Thymus (tissue), 11 donors: ENCODE measurements around the gene SNRNP40. TPM values are rescaled to one million over a fixed set of nuclear protein-coding genes. Genes with fewer than 3 reads are reported as not detected.

ENCODE experiments used
- DNase-seq, 9 donors: peaks; one replicate each; pipeline ENCODE4 v3.0.0-alpha.2; 2013; ENCODE audit warnings: low spot score in 9 of 9, low read depth in 6 of 9, missing footprints in 1 of 9
- H3K27ac ChIP-seq, 2 donors: one replicate each; pipeline ENCODE4 v1.5.1; 2013; ENCODE audit warnings: control low read depth in 1 of 2, low read depth in 1 of 2, low read length in 1 of 2, mild to moderate bottlenecking in 1 of 2, moderate library complexity in 1 of 2
- H3K27me3 ChIP-seq, 2 donors: one replicate each; pipeline ENCODE4 v1.5.1; 2013; ENCODE audit warnings: low read length in 1 of 2; ENCODE audit not compliant: control insufficient read depth in 2 of 2, insufficient read depth in 1 of 2
- H3K36me3 ChIP-seq, 2 donors: one replicate each; pipeline ENCODE4 v1.5.1; 2013; ENCODE audit warnings: low read length in 1 of 2, mild to moderate bottlenecking in 1 of 2, moderate library complexity in 1 of 2; ENCODE audit not compliant: control insufficient read depth in 2 of 2, insufficient read depth in 2 of 2
- H3K4me1 ChIP-seq, 2 donors: one replicate each; pipeline ENCODE4 v1.5.1; 2013; ENCODE audit warnings: low read length in 2 of 2; ENCODE audit not compliant: control insufficient read depth in 2 of 2, insufficient read depth in 2 of 2
- H3K4me3 ChIP-seq, 2 donors: one replicate each; pipeline ENCODE4 v1.5.1; 2013; ENCODE audit warnings: low read length in 2 of 2, control low read depth in 1 of 2, mild to moderate bottlenecking in 1 of 2
- H3K9me3 ChIP-seq, 2 donors: one replicate each; pipeline ENCODE4 v1.5.1; 2013; ENCODE audit warnings: low read length in 1 of 2, mild to moderate bottlenecking in 1 of 2; ENCODE audit not compliant: control insufficient read depth in 2 of 2, insufficient read depth in 1 of 2
- WGBS: extraction: QIAGEN DNeasy Blood & Tissue Kit; methylation state at CpG from one replicate; pipeline ENCODE4 v1.1.7; 2013; 5-methylcytosine and 5-hydroxymethylcytosine counted together
- polyA plus RNA-seq: library from polyadenylated mRNA; stranded (reverse); fragments of 200-250 nt; gene quantifications from one replicate; pipeline ENCODE4 v1.2.3, GENCODE V29; 2013
- total RNA-seq: library from RNA; stranded (reverse); fragments of 120-200 nt; gene quantifications from one replicate; pipeline ENCODE4 v1.2.4, GENCODE V29; 2013
- donor health status: healthy.

Gene SNRNP40
- total and polyA plus RNA-seq, 2 donors: 36.8 to 122 TPM

GRCh38 chr1:31244326-31244725 is 52.3 kb downstream of the SNRNP40 start:
- no peak for DNase-seq
- Histone ChIP-seq H3K27ac (no peak overlapping the region), H3K27me3 (peaks cover 21 to 34% of the 10 kb centered on the region in 2 donors), H3K9me3 (no peaks in the 10 kb centered on the region), H3K36me3 (no peaks in the 10 kb centered on the region), H3K4me1 (peaks cover 0 to 2% of the 10 kb centered on the region in 2 donors), H3K4me3 (no peak overlapping the region)
- 89% methylated on average over 4 of the region's 4 CpGs for WGBS

DNA sequence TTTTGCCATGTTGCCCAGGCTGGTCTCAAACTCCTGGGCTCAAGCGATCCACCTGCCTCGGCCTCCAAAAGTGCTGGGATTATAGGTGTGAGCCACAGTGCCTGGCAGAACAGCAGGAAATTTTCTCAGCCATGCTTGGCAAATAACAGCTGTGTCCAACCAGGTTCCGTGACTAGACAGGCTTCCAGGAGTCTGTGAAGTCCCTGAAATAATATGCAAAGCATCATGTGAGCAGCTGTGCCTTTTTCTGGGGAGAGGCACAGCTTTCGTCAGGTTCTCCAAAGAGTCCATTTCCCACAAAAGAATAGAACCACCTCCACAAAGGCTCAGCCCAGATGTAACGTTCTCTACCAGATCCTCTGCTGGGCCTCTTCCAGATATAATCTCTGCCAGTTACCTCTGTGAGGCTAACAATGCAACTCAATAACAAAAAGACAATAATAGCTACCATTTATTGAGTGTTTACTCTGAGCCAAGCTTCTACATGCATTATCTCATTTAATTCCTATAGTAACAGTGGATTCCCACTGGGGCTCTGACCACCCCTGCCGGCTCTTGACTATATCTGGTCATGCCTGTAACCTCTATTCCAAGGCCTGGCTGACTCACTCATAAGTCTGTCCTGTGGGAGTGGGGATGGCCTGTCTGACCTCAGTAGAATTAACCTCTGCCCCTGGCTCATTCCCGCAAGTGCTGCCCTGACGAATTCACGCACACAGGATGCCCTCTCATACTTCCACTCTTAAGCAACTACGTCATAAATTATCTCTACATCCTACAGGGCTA is 52.9 kb downstream of the SNRNP40 start:
- 88% methylated on average over 10 of the region's 10 CpGs for WGBS
- H3K4me1 ChIP-seq: peaks cover 0 to 6% of the 10 kb centered on the region in 2 donors
- H3K9me3 ChIP-seq: peaks cover 0 to 2% of the 10 kb centered on the region in 2 donors
- no peaks in the 10 kb centered on the region for H3K36me3 ChIP-seq
- H3K27ac ChIP-seq: no peak overlapping the region
- peaks cover 27 to 40% of the 10 kb centered on the region in 2 donors for H3K27me3 ChIP-seq
- H3K4me3 ChIP-seq: no peak overlapping the region
- DNase-seq: no peak

DNA sequence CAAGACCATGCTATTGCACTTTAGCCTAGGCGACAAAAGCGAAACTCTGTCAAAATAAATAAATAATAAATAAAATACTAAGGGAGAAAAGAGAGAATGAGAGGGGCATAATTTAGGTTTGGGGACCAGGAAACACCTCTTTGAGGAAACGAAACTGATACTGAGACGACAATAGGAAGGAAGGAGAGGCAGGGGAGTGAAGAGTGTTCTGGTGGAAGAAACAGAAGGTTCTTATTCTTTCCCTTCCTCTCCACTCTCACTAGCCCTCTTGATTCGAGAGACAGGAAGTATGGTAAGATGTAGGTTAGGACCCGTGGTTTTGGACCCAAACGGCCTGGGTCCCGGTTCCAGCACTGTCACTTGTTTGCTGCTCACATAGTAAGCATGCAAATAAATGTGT is 55.3 kb downstream of the SNRNP40 start:
- H3K36me3 ChIP-seq: no peaks in the 10 kb centered on the region
- peaks cover 40 to 63% of the 10 kb centered on the region in 2 donors for H3K27me3 ChIP-seq
- peaks cover 0 to 6% of the 10 kb centered on the region in 2 donors for H3K4me1 ChIP-seq
- no peak overlapping the region for H3K4me3 ChIP-seq
- peaks cover 0 to 2% of the 10 kb centered on the region in 2 donors for H3K9me3 ChIP-seq
- no peak for DNase-seq
- WGBS: 30% methylated on average over 8 of the region's 8 CpGs
- H3K27ac ChIP-seq: no peak overlapping the region

DNA sequence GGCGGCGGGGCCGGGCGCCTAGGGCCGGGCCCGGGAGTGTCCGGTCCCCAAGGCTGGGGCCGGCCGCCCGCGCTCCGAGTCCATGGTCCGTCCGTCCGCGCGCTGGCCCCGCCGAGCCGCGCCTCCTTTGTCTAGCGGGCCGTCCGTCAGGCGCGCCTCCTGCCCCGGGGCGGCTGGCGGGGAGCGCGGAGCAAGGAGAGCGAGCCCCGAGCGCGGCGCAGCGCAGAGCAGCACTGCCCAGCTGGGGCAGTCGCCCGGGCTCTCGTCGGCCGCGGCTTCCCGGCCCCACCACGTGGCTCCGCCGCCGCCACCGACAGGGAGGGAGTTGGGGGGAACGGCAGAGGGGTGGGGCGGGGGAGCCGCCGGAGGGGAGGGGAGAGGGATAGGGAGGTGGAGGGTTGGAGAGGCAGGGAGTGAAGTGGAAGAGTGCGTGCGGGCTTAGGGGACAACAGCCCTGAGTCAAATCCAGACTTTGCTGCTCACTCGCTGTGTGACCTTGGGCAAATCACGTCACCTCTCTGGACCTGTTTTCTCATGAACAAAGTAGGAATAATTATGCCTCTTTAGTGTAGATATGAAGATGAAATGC is 56.8 kb downstream of the SNRNP40 start, which contains the start of gene NKAIN1:
NKAIN1 (minus strand) TSS at position 235 of the 589 bp plus-strand sequence. CDS start 340 bp downstream, outside the sequence.
- no peak within 1 kb of the TSS for H3K27ac ChIP-seq
- 3% methylated on average over 57 of the region's 57 CpGs for WGBS
- H3K4me3 ChIP-seq: peak within 1 kb of the TSS in 1 of 2 donors; percentile 24
- H3K9me3 ChIP-seq: peaks cover 0 to 2% of the 10 kb centered on the region in 2 donors
- no peak for DNase-seq
- peaks cover 40 to 75% of the 10 kb centered on the region in 2 donors for H3K27me3 ChIP-seq
- H3K4me1 ChIP-seq: peaks cover 0 to 6% of the 10 kb centered on the region in 2 donors
- no peaks in the 10 kb centered on the region for H3K36me3 ChIP-seq

DNA sequence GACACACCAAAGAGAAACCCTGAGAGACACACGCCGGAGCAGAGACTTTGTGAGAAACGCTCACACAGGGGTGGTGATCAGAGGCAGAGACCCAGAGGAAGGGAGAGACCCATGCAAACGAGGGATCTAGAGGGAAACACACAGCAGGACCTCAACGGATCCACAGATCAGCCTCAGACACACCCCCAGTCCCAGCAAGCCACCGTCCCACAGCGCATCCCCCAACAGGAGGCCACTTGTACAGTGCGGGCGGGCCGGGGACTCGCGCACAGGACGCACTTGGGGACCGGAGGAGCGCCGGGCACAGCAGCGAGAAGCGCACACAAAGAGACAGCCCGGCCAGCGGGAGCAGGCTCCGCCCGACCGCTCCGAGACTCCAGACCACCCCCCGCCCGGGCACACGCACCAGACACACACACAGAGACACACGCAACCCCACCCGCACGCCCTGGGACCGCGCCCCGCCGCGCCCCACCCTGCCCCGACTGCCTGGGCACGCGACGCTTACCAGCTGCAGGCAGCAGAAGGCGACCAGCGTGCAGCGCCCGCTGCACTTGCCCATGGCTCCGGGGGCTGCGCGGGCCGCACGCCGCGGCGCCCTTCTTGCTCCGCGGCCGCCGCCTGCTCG is 57.5 kb downstream of the SNRNP40 start:
- H3K36me3 ChIP-seq: no peaks in the 10 kb centered on the region
- no peak for DNase-seq
- H3K4me3 ChIP-seq: peak overlapping the region in 1 of 2 donors; percentile 24
- peaks cover 0 to 2% of the 10 kb centered on the region in 2 donors for H3K9me3 ChIP-seq
- H3K4me1 ChIP-seq: peaks cover 0 to 6% of the 10 kb centered on the region in 2 donors
- H3K27ac ChIP-seq: no peak overlapping the region
- 2% methylated on average over 56 of the region's 56 CpGs for WGBS
- H3K27me3 ChIP-seq: peaks cover 40 to 82% of the 10 kb centered on the region in 2 donors

DNA sequence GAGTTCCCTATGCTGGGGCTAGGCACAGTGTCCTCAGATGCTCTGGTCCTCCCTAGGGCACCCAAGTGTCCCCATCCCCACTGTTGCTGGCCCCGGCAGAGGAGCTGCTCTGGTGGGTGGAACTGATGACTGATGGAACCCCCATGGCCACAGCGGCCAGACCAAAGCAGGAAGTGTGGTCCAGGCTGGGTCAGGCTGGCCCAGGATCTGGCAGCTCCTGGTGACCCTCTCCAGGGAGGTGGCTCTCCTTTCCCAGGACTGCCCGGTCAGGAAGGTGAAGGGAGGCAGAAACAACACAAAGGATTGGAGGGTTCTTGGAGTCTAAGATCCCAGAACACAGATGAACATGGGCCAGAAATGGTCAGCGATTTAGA is 58.0 kb downstream of the SNRNP40 start:
- 21% methylated on average over 4 of the region's 4 CpGs for WGBS
- no peak for DNase-seq

GRCh38 chr1:31234870-31235269 is 61.7 kb downstream of the SNRNP40 start:
- Histone ChIP-seq H3K27me3 (peaks cover 28 to 55% of the 10 kb centered on the region in 2 donors), H3K4me3 (no peak overlapping the region), H3K27ac (no peak overlapping the region), H3K9me3 (peaks cover 0 to 2% of the 10 kb centered on the region in 2 donors), H3K36me3 (no peaks in the 10 kb centered on the region), H3K4me1 (peaks cover 0 to 4% of the 10 kb centered on the region in 2 donors)
- 62% methylated on average over 4 of the region's 4 CpGs for WGBS
- no peak for DNase-seq

More for the DNA sequence above, 58.0 kb downstream of the SNRNP40 start:
- peaks cover 0 to 2% of the 10 kb centered on the region in 2 donors for H3K9me3 ChIP-seq
- H3K27ac ChIP-seq: no peak overlapping the region
- H3K4me3 ChIP-seq: no peak overlapping the region
- H3K4me1 ChIP-seq: peaks cover 0 to 6% of the 10 kb centered on the region in 2 donors
- H3K36me3 ChIP-seq: no peaks in the 10 kb centered on the region
- H3K27me3 ChIP-seq: peaks cover 43 to 83% of the 10 kb centered on the region in 2 donors

DNA sequence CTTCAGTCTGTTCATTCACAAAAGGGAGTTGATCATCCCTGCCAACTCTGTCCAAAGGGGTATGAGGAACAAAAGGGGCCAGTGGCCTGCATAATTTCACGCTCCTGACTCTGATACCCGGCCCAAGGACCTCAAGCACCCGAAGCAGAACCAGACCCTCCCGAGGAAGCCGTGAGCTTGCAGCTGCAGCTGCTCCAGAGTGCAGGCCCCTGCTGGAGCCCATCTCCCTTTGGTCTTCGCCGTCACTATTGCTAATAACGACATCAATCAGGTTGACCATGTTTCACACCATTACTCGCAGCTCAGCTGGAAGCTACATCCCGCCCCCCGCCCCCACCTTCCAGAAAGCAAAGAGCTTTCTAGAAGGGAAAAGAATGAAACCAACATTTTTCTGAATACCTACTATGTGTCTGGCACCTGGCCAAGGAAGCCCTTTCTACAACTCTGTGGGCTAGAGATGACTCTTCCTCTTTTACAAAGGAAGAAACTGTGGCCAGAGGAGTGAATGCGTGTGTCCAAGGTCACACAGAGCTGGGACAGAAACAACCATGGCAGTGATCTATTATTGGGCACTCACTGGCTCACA is 62.4 kb downstream of the SNRNP40 start:
- H3K36me3 ChIP-seq: no peaks in the 10 kb centered on the region
- WGBS: 71% methylated on average over 12 of the region's 12 CpGs
- H3K9me3 ChIP-seq: peaks cover 0 to 2% of the 10 kb centered on the region in 2 donors
- H3K27me3 ChIP-seq: peaks cover 21 to 52% of the 10 kb centered on the region in 2 donors
- no peak overlapping the region for H3K4me3 ChIP-seq
- DNase-seq: no peak
- peaks cover 0 to 3% of the 10 kb centered on the region in 2 donors for H3K4me1 ChIP-seq
- H3K27ac ChIP-seq: no peak overlapping the region
